ENCODE results near the gene NTM. TPM values are rescaled to one million over a fixed set of nuclear protein-coding genes. Genes with fewer than 3 reads are reported as not detected.
A peak's percentile ranks its signal among the peaks of the same experiment; 100 is the strongest.

The NTM gene
- total RNA-seq, 2 donors from 2014 or later: 19.1 to 44.7 TPM

DNA sequence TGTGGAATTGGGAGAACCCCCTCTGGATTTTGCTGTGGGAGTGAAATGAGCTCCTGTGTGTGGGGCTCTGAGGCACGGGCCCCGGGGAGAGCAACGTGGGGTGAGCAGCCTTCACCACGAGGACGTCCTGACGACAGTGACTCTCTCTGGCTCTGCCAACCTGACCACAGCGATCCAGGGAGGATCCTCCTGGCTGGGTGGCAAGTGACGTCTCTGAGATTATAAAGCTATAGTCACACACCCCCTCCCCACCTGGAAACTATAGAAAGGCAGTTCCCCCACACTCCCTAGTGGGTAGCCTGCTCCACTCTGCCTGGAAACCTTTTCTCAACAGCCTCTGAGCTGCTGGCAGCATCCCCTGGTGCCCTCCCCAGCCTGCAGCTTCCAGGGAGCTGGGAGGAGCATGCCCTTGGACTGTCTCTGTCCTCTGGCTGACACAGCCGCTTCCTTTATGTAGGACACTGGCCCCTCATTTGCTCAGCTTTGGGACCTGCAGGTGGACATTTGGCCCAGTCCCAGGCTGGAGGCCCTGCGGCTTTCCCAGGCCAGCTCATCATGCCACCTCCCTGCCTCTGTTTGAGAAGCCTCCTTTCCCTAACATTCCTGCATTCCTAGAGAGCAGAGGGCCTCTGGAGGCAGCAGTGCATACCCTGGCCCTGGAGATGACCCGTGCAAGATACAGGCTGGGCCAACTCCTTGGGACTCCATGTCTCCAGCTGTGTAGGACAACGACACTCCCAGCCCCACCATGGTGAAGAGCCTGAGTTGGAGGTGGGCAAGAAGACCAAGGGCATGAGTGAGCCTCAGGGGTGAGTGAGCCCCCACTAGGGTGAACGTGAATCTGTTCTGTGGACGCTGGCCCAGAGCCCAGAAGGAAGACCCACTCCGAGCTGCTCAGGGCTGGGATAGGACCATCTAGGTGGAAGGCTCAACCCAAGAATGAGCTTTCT is 314.0 kb downstream of the NTM start:
- peak; percentile 23 for DNase-seq (ENCODE audit: low spot score)
- Histone ChIP-seq H3K36me3 (no peaks in the 10 kb centered on the region), H3K27ac (no peak overlapping the region), H3K27me3 (no peaks in the 10 kb centered on the region), H3K9me3 (no peaks in the 10 kb centered on the region), H3K4me1 (peaks cover 0 to 7% of the 10 kb centered on the region in 2 donors), H3K4me3 (no peak overlapping the region)
- TF ChIP-seq CTCF (IDR thresholded peaks at IDR 0.05): no peak

GRCh38 chr11:131685206-131685605 is 314.8 kb downstream of the NTM start:
- no peaks in the 10 kb centered on the region for H3K36me3 ChIP-seq
- H3K27me3 ChIP-seq: no peaks in the 10 kb centered on the region
- H3K4me3 ChIP-seq: no peak overlapping the region
- H3K4me1 ChIP-seq: peaks cover 0 to 7% of the 10 kb centered on the region in 2 donors
- DNase-seq (ENCODE audit: low spot score): no peak
- no peak for TF ChIP-seq CTCF (IDR thresholded peaks at IDR 0.05)
- no peak overlapping the region for H3K27ac ChIP-seq
- H3K9me3 ChIP-seq: no peaks in the 10 kb centered on the region

DNA sequence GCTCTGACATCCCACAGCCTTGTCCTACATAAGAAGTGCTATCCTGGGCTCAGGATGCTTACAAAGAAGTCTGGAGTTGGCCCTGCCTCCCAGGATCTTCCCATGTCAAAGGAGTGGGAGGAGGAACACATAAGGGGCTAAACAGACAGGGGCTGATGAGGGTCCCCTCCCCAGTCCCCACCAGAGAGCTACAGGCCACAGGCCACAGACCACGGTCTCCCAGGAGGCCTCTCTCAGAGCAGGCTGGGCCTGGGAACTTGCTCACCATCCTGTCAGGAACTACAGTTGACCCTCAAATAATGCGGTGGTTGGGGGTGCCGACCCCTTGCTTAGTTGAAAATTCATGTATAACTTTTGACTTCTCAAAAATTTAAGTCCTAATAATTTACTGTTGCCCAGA is 315.5 kb downstream of the NTM start:
- Histone ChIP-seq H3K4me1 (peaks cover 0 to 7% of the 10 kb centered on the region in 2 donors), H3K4me3 (no peak overlapping the region), H3K27ac (no peak overlapping the region), H3K36me3 (no peaks in the 10 kb centered on the region), H3K27me3 (no peaks in the 10 kb centered on the region), H3K9me3 (no peaks in the 10 kb centered on the region)
- no peak for TF ChIP-seq CTCF (IDR thresholded peaks at IDR 0.05)
- no peak for DNase-seq (ENCODE audit: low spot score)

DNA sequence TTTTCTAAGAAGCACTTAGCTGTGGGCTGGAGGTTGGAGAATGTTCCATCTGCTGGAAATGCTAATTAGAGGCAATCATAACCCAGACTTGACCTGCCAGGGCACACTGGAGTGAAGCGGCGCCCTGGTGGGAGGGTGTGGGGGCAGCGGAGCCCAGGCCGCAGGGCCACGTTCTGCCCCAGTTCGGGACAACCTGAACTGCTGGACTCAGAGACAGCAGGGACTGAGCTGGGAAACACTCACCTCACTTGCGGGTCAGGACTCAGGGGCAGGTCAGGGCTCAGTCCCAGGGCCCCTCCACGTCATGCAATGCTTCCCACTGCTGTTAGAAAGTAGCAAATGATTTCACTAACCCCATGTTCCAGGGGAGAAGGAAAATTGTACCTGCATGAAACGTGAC is 316.4 kb downstream of the NTM start:
- no peak for DNase-seq (ENCODE audit: low spot score)
- Histone ChIP-seq H3K4me1 (peaks cover 0 to 7% of the 10 kb centered on the region in 2 donors), H3K27me3 (no peaks in the 10 kb centered on the region), H3K36me3 (no peaks in the 10 kb centered on the region), H3K27ac (no peak overlapping the region), H3K9me3 (no peaks in the 10 kb centered on the region), H3K4me3 (no peak overlapping the region)
- no peak for TF ChIP-seq CTCF (IDR thresholded peaks at IDR 0.05)

GRCh38 chr11:131687291-131688047 is 317.1 kb downstream of the NTM start:
- no peak for DNase-seq (ENCODE audit: low spot score)
- no peak overlapping the region for H3K27ac ChIP-seq
- H3K4me1 ChIP-seq: peaks cover 0 to 7% of the 10 kb centered on the region in 2 donors
- no peak for TF ChIP-seq CTCF (IDR thresholded peaks at IDR 0.05)
- H3K27me3 ChIP-seq: no peaks in the 10 kb centered on the region
- H3K9me3 ChIP-seq: no peaks in the 10 kb centered on the region
- H3K36me3 ChIP-seq: no peaks in the 10 kb centered on the region
- H3K4me3 ChIP-seq: no peak overlapping the region
